H4 (cell line): ENCODE measurements around the gene RRAD. TPM values are rescaled to one million over a fixed set of nuclear protein-coding genes. Genes with fewer than 3 reads are reported as not detected.
A peak's percentile ranks its signal among the peaks of the same experiment; 100 is the strongest.
"Not testable (repeated sequence)": the region's sequence is repeated elsewhere in the genome, so short reads cannot be mapped to it uniquely, and the experiment has no call there.

Source experiments
- DNase-seq: peaks from one replicate; pipeline ENCODE4 v3.0.0-alpha.2; 2015; ENCODE audit warnings: low spot score
- total RNA-seq: library from RNA; depleted of rRNA; stranded (reverse); fragments of >200 nt; shearing (Covaris generic); gene quantifications from 2 replicates; pipeline ENCODE4 v1.2.3, GENCODE V29; 2014

Gene RRAD
- total RNA-seq, 1 experiment from 2014 or later, result not detected

DNA sequence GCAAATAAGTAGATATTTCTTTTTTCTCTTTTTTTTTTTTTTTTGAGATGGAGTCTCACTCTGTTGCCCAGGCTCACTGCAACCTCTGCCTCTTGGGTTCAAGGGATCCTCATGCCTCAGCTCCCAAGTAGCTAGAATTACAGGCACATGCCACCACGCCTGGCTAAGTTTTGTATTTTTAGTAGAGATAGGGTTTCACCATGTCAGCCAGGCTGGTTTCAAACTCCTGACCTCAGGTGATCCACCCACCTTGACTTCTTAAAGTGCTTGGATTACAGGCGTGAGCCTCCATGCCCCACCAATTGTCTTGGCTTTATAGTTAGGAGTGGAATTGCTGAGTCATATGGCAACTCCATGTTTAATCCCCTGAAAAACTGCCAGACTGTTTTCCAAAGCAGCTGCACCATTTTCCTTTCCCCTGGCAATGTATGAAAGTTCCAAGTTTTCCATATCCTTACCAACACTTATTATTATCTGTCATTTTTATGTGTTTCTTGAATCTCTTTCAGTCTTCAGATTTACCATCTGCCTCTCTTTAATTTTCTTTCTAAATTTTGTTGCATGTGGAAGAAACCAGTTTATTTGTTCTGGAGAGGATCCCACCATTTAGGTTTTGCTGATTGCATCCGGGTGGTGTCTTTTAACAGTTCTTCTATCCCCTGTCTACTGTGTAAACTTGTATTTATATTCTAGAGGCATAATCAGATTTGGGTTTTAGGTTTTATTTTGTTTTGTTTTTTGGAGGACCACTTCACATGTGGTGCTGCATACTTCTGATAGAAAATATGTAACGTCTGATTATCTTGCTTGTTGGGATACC lies 25.8 kb upstream of the RRAD start:
- no peak for DNase-seq

GRCh38 chr16:66950437-66950836 lies 25.1 kb upstream of the RRAD start:
- DNase-seq, result no peak

DNA sequence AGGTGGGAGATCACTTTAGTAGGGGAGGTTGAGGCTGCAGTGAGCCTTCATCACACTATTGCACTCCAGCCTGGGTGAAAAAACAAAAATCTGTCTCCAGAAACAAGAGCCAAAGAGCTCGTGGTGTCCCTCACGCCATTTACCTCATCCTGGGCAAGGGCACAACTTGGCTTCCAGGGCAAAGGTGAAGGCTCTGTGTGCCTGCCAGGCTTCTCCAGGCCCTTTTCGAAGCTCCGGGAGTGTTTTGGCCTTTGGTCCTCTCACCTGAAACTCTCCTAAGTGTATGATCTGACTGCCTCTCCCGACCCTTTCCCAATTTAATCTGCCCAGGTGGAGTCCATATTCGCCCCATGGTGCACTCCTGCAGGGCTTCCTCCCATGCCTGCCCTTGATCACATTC lies 24.1 kb upstream of the RRAD start:
- no peak for DNase-seq

GRCh38 chr16:66948837-66949225 lies 23.5 kb upstream of the RRAD start:
- DNase-seq, result no peak

DNA sequence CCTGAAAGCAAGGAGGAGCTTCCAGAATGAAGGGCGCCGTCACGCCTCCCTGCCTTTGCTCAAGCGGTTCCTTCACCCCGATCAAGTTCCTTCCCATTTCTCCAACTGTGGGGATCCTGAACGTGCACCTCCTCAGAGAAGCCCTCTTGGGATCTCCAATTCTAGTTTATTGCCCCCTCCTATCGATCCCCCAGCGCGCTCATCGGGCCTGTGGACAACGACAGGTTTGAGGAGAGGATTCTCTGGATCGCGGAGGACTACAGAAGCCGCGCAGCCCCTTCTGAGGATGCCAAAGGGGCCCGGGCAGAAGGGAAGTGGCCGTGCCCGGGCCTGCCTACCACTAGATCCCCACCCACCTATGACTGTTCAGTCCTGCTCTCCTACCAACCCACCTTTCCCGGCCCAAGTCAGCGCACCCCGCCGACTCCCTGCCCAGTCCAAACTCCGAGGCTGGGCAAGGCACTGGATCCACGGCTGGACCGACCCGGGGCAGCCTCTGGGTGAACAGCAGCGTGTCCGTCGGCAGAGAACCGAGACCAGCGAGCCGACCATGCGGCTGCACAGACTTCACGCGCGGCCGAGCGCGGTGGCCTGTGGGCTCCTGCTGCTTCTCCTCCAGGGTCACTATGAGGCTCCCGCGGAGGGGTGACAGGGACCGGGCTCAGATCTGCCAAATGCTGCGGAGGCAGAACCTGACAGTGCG lies 22.9 kb upstream of the RRAD start:
- DNase-seq, result no peak

- peak; percentile 78 for DNase-seq
Measured at GRCh38 chr16:66947302-66948065, 22.1 kb upstream of the RRAD start.

DNA sequence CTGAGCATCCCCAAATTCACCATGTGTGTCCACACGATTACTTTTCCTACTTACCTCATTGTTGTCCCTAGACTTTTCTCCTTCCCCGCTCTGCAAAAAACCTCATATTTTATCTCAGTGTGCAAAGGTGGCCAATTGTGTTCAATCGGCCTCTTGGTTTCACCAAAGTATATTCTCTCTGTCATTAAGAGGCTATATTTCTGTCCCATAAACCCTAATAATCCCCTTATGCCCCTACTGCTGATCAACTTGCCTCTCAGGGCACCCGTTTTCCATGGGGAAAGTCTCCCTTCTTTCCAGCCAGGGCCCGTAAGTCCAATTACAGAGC lies 21.6 kb upstream of the RRAD start:
- DNase-seq, result no peak

DNA sequence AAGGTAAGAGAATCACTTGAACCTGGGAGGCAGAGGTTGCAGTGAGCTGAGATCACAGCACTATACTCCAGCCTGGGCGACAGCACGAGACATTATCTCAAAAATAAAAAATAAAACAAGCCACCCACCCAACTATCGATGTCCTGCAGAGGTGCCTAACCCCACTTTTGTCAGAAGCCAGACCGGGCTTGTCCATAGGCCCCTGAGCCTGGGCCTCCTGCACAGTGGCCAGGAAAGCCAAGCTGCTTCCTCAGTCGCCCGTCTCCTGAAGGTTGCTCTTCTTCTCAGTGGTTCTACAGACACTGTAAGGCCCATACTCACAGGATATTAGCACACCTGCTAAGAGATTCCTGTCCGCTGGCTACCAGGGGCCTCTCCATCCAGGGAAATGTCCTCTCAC lies 21.2 kb upstream of the RRAD start:
- DNase-seq, result no peak

DNA sequence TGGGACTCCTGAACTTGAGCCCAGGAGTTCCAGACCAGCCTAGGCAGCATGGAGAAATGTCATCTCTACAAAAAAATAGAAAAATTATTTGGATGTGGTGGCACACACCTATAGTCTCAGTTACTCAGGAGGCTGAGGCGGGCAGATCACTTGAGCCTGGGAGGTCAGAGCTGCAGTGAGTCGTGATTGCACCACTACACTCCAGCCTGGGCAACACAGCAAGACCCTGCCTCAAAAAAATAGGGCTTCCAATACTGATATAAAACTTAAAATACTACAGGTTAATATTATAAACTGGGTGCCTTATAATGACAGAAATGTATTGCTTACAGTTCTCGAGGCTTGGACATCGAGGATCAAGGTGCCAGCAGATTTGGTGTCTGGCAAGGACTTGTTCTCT lies 20.6 kb upstream of the RRAD start:
- no peak for DNase-seq

- DNase-seq, result not testable (repeated sequence)
Measured at GRCh38 chr16:66944971-66945370, 19.6 kb upstream of the RRAD start.

DNA sequence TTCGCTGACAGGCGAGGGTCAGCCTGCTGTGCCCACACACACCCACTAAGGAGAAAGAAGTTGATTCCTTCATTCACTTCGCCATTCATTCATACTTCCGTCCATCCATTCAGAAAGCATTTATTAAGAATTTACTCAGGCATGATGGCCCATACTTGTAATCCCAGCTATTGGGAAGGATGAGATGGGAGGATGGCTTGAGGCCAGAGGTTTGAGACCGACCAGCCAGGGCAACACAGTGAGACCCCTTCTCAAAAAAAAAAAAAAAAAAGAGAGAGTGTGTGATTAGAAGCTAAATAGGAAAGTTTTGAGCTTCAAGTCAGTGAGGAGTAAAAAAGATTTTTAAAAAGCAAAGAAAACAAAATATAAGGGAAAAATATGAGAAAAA lies 18.7 kb upstream of the RRAD start:
- DNase-seq, result no peak

- no peak for DNase-seq
Measured at GRCh38 chr16:66943426-66944053, 18.2 kb upstream of the RRAD start.

DNA sequence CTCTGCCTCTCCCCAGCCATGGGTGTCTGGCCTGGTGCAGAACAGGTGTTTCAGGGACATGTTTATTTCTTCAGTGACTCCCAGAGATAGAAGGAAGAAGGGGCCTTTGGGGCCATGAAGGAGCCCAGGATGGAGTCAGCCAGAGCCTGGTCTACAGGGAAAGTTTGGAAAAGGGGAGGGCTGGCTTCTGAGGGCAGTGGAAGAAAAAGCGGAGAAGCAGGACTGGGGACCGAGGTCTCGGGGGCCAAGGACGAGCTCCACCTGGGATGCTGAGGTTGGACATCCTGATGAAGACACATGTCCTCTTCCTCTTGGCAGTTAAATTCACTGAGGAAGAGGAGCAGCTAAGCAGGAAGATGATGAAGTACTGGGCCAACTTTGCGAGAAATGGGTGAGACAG lies 17.6 kb upstream of the RRAD start:
- DNase-seq, result no peak

DNA sequence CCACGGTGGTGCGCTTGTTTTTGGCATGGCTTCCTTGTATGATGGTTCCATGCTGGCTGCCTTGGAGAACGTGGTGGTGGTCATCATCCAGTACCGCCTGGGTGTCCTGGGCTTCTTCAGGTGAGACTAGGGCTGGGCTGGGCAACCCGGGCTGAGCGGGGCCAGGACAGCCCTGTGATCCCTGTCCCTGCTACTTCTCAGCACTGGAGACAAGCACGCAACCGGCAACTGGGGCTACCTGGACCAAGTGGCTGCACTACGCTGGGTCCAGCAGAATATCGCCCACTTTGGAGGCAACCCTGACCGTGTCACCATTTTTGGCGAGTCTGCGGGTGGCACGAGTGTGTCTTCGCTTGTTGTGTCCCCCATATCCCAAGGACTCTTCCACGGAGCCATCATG lies 14.9 kb upstream of the RRAD start:
- no peak for DNase-seq

- no peak for DNase-seq
Measured at GRCh38 chr16:66939366-66939765, 14.0 kb upstream of the RRAD start.

DNA sequence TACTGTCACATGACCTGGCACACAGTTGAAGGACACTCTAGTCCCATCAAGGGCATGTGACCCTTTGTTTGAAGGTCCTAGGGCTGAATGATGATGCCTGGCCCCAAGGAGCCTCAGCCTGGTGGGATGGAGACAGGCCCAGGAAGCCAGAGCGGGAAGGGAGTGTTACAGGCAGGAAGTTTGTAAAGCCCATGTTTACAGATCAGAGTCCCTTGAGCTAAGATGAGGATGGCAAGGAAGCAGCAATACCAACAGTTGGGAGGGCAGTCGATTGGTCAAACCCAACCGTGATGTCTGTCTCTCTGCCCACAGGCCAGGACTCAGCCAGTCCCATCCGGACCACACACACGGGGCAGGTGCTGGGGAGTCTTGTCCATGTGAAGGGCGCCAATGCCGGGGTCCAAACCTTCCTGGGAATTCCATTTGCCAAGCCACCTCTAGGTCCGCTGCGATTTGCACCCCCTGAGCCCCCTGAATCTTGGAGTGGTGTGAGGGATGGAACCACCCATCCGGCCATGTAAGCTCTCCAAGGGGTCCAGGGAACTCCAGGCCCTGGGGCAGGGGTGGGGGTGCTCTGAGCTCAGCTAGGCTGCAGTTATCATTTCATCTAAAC lies 12.5 kb upstream of the RRAD start:
- DNase-seq, result no peak

GRCh38 chr16:66936889-66937554 lies 11.7 kb upstream of the RRAD start:
- DNase-seq, result no peak

- DNase-seq, result no peak
Measured at GRCh38 chr16:66936462-66936861, 11.1 kb upstream of the RRAD start.

DNA sequence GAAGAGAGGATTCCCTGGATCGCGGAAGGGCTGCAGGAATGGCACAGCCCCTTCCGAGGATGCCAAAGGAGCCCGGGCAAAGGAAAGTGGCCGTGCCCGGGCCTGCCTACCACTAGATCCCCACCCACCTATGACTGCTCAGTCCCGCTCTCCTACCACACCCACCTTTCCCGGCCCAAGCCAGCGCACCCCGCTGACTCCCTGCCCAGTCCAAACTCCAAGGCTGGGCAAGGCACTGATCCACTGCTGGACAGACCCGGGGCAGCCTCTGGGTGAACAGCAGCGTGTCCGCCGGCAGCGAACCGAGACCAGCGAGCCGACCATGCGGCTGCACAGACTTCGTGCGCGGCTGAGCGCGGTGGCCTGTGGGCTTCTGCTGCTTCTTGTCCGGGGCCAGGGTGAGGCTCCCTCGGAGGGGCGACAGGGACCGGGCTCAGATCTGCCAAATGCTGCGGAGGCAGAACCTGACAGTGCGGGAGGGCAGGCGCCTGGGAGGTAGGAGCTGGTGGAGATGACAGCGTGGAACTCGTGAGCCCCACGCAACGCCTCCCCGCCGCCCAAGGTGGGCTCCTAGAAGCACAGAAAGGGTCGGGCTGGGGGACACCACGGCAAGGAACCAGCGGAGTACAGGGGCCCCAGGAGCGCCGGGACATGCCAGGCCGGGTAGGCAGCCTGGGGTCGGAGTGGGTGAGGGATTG lies 10.1 kb upstream of the RRAD start, which contains the start of gene CES2:
CES2 (plus strand) TSS at position 203 of the 698 bp plus-strand sequence; CDS start at position 323, 120 bp downstream.
- no peak for DNase-seq

DNA sequence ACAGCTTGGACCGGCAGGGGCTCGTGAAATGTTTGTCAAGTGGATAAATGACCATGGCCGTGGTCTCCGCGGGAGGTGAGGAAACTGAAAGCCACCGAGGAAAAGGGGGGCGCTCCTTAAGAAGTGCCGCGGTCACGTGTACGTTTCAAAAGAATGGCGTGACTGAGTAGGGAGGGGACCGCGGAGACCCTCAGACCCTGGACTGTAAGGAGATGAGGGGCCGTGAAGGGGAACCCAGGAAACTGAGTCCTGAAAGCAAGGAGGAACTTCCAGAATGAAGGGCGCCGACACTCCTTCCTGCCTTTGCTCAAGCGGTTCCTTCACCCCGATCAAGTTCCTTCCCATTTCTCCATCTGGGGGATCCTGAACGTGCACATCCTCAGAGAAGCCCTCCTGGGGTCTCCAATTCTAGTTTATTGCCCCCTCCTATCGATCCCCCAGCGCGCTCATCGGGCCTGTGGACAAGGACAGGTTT lies 9.5 kb upstream of the RRAD start:
- DNase-seq, result not testable (repeated sequence)
